Measurements from ENCODE around the gene TPST2.

Gene TPST2

GRCh38 chr22:26541167-26541819, 48.6 kb downstream of the TPST2 start:
- Histone ChIP-seq H4K20me1 (ENCODE audit: insufficient read depth, low read length) (peaks cover 7% of the 10 kb centered on the region; the same call in 1 of the 2 replicates), H3K9ac (ENCODE audit: low read depth, low read length) (no peak overlapping the region), H3K9me3 (ENCODE audit: insufficient read depth, low read length, severe bottlenecking) (no peaks in the 10 kb centered on the region), H3K4me3 (ENCODE audit: low read depth in 1 of 2, low read length in 2 of 2) (no peak overlapping the region), H3K27ac (ENCODE audit: low read length) (no peak overlapping the region), H3K79me2 (ENCODE audit: insufficient read depth, low read length) (no peaks in the 10 kb centered on the region), H3K27me3 (ENCODE audit: insufficient read depth, low read length, poor library complexity) (no peaks in the 10 kb centered on the region), H3K36me3 (ENCODE audit: insufficient read depth, low read length) (peaks cover 20% of the 10 kb centered on the region), H3K4me2 (ENCODE audit: insufficient read depth, low read length) (no peak overlapping the region), H2AFZ (ENCODE audit: low read depth, low read length) (no peak overlapping the region), H3K4me1 (ENCODE audit: insufficient read depth, low read length) (no peaks in the 10 kb centered on the region)
- DNase-seq (no peak), ATAC-seq (ENCODE audit: insufficient read depth, low read depth) (no peak)
- TF ChIP-seq EZH2 (IDR thresholded peaks at IDR 0.05; ENCODE audit: borderline replicate concordance, low read depth, low read length, severe bottlenecking) (no peak), CTCF (IDR thresholded peaks at IDR 0.05; ENCODE audit: borderline replicate concordance, extremely low read depth, low read length, poor library complexity, severe bottlenecking) (no peak)

GRCh38 chr22:26540119-26540518, 49.8 kb downstream of the TPST2 start:
- H2AFZ ChIP-seq (ENCODE audit: low read depth, low read length), result no peak overlapping the region
- H3K9ac ChIP-seq (ENCODE audit: low read depth, low read length), result no peak overlapping the region
- peaks cover 24% of the 10 kb centered on the region for H3K36me3 ChIP-seq (ENCODE audit: insufficient read depth, low read length)
- H4K20me1 ChIP-seq (ENCODE audit: insufficient read depth, low read length), result peaks cover 6% of the 10 kb centered on the region; the same call in 1 of the 2 replicates
- no peaks in the 10 kb centered on the region for H3K9me3 ChIP-seq (ENCODE audit: insufficient read depth, low read length, severe bottlenecking)
- H3K4me1 ChIP-seq (ENCODE audit: insufficient read depth, low read length), result no peaks in the 10 kb centered on the region
- DNase-seq (no peak), ATAC-seq (ENCODE audit: insufficient read depth, low read depth) (no peak)
- H3K27ac ChIP-seq (ENCODE audit: low read length), result no peak overlapping the region
- TF ChIP-seq CTCF (IDR thresholded peaks at IDR 0.05; ENCODE audit: borderline replicate concordance, extremely low read depth, low read length, poor library complexity, severe bottlenecking) (no peak), EZH2 (IDR thresholded peaks at IDR 0.05; ENCODE audit: borderline replicate concordance, low read depth, low read length, severe bottlenecking) (no peak)
- H3K27me3 ChIP-seq (ENCODE audit: insufficient read depth, low read length, poor library complexity), result no peaks in the 10 kb centered on the region
- H3K79me2 ChIP-seq (ENCODE audit: insufficient read depth, low read length), result no peaks in the 10 kb centered on the region
- H3K4me3 ChIP-seq (ENCODE audit: low read depth in 1 of 2, low read length in 2 of 2), result no peak overlapping the region
- H3K4me2 ChIP-seq (ENCODE audit: insufficient read depth, low read length), result no peak overlapping the region

- H3K27ac ChIP-seq (ENCODE audit: low read length), result no peak overlapping the region
- DNase-seq (no peak), ATAC-seq (ENCODE audit: insufficient read depth, low read depth) (no peak)
- peaks cover 24% of the 10 kb centered on the region for H3K36me3 ChIP-seq (ENCODE audit: insufficient read depth, low read length)
- H3K9me3 ChIP-seq (ENCODE audit: insufficient read depth, low read length, severe bottlenecking), result no peaks in the 10 kb centered on the region
- H2AFZ ChIP-seq (ENCODE audit: low read depth, low read length), result no peak overlapping the region
- no peaks in the 10 kb centered on the region for H3K79me2 ChIP-seq (ENCODE audit: insufficient read depth, low read length)
- no peaks in the 10 kb centered on the region for H3K27me3 ChIP-seq (ENCODE audit: insufficient read depth, low read length, poor library complexity)
- H3K9ac ChIP-seq (ENCODE audit: low read depth, low read length), result no peak overlapping the region
- H3K4me1 ChIP-seq (ENCODE audit: insufficient read depth, low read length), result no peaks in the 10 kb centered on the region
- TF ChIP-seq CTCF (IDR thresholded peaks at IDR 0.05; ENCODE audit: borderline replicate concordance, extremely low read depth, low read length, poor library complexity, severe bottlenecking), result no peak
- no peak for TF ChIP-seq EZH2 (IDR thresholded peaks at IDR 0.05; ENCODE audit: borderline replicate concordance, low read depth, low read length, severe bottlenecking)
- no peak overlapping the region for H3K4me2 ChIP-seq (ENCODE audit: insufficient read depth, low read length)
- H4K20me1 ChIP-seq (ENCODE audit: insufficient read depth, low read length), result no peaks in the 10 kb centered on the region
- no peak overlapping the region for H3K4me3 ChIP-seq (ENCODE audit: low read depth in 1 of 2, low read length in 2 of 2)
Observed at GRCh38 chr22:26536762-26537134, 53.2 kb downstream of the TPST2 start.
